GM19468 (cell line): Measurements from ENCODE around the gene NELFE.
"Not testable (repeated sequence)": the region's sequence is repeated elsewhere in the genome, so short reads cannot be mapped to it uniquely, and the experiment has no call there.

Source experiments
- ATAC-seq: cut with Tn5 transposase; IDR thresholded peaks from one replicate; pipeline ENCODE4 v1.9.1; 2021; ENCODE audit warnings: mild to moderate bottlenecking, moderate library complexity, moderate number of reproducible peaks; ENCODE audit not compliant: unreplicated experiment; ENCODE audit errors: extremely low read depth

Gene NELFE

GRCh38 chr6:31958741-31959739, at the start of gene NELFE, which contains the start of gene SKIC2:
NELFE (minus strand) TSS chr6:31958971; CDS start chr6:31958446, 525 bp downstream.
SKIC2 (plus strand) TSS chr6:31959175; CDS start chr6:31959193, 18 bp downstream.
- peak; percentile 94 for ATAC-seq

- ATAC-seq, result not testable (repeated sequence)
Observed at GRCh38 chr6:32008037-32008436, 49.3 kb upstream of the NELFE start.

GRCh38 chr6:32007086-32007485, 48.3 kb upstream of the NELFE start:
- not testable (repeated sequence) for ATAC-seq

GRCh38 chr6:32005991-32006529, 47.3 kb upstream of the NELFE start:
- ATAC-seq, result not testable (repeated sequence)

- ATAC-seq, result not testable (repeated sequence)
Observed at GRCh38 chr6:32005538-32005880, 46.7 kb upstream of the NELFE start.

- not testable (repeated sequence) for ATAC-seq
Observed at GRCh38 chr6:32004864-32005537, 46.2 kb upstream of the NELFE start.

- ATAC-seq, result not testable (repeated sequence)
Observed at GRCh38 chr6:32004393-32004792, 45.6 kb upstream of the NELFE start.

GRCh38 chr6:32003301-32003700, 44.5 kb upstream of the NELFE start:
- not testable (repeated sequence) for ATAC-seq

- ATAC-seq, result not testable (repeated sequence)
Observed at GRCh38 chr6:32002546-32003268, 43.9 kb upstream of the NELFE start.

GRCh38 chr6:31996385-31996784, 37.6 kb upstream of the NELFE start:
- not testable (repeated sequence) for ATAC-seq

- ATAC-seq, result not testable (repeated sequence)
Observed at GRCh38 chr6:31994421-31994820, 35.6 kb upstream of the NELFE start.

GRCh38 chr6:31989363-31989762, 30.6 kb upstream of the NELFE start:
- not testable (repeated sequence) for ATAC-seq

- not testable (repeated sequence) for ATAC-seq
Observed at GRCh38 chr6:31981744-31982143, 23.0 kb upstream of the NELFE start, which contains the start of gene C4A. C4A (plus strand) TSS chr6:31982057; CDS start chr6:31982108, 51 bp downstream.

- not testable (repeated sequence) for ATAC-seq
Observed at GRCh38 chr6:31980998-31981397, 22.2 kb upstream of the NELFE start.

- ATAC-seq, result not testable (repeated sequence)
Observed at GRCh38 chr6:31980195-31980876, 21.6 kb upstream of the NELFE start.

- no peak for ATAC-seq
Observed at GRCh38 chr6:31979238-31979898, 20.6 kb upstream of the NELFE start.

GRCh38 chr6:31978831-31979230, 20.1 kb upstream of the NELFE start:
- no peak for ATAC-seq

GRCh38 chr6:31977816-31978431, 19.2 kb upstream of the NELFE start:
- no peak for ATAC-seq
